AG04450 (cell line): ENCODE results near the gene TFAP2B. TPM values are rescaled to one million over a fixed set of nuclear protein-coding genes. Genes with fewer than 3 reads are reported as not detected.

Experiments
- CTCF ChIA-PET: fragments of 300-600, 350-600 bp; formaldehyde crosslinking; extraction: SDS; loops from one replicate; lab custom pipeline; 2022; ENCODE audit warnings: antibody characterized with exemption, inconsistent platforms; lab: Charles Lee
- POLR2A ChIA-PET: fragments of 350-600 bp; formaldehyde crosslinking; extraction: SDS; loops from one replicate; lab custom pipeline; 2021; ENCODE audit warnings: antibody characterized with exemption, inconsistent platforms; lab: Yijun Ruan, JAX
- DNase-seq: peaks from one replicate; pipeline ENCODE4 v3.0.0-alpha.2; 2011; ENCODE audit warnings: low read depth, low spot score
- H3K27ac ChIP-seq: one replicate; pipeline ENCODE4 v1.5.1; 2012; ENCODE audit warnings: low read depth, low read length, control low read depth
- H3K27me3 ChIP-seq: one replicate; pipeline ENCODE4 v1.6.0; 2012; ENCODE audit warnings: low read length; ENCODE audit not compliant: control insufficient read depth, insufficient read depth
- H3K4me3 ChIP-seq: 2 replicates; pipeline ENCODE4 v1.5.1; 2011; ENCODE audit warnings: mild to moderate bottlenecking, low read depth, low read length, control low read depth
- H3K9me3 ChIP-seq: 2 replicates; pipeline ENCODE4 v1.5.1; 2012; ENCODE audit warnings: low read length; ENCODE audit not compliant: control insufficient read depth, insufficient read depth
- polyA plus RNA-seq: library from polyadenylated mRNA; depleted of rRNA; stranded (reverse); fragments of >200 nt; gene quantifications from 2 replicates; pipeline ENCODE4 v1.2.3, GENCODE V29; 2011
- TF ChIP-seq, protein P1 (sequence below): IDR thresholded peaks from 2 replicates; pipeline ENCODE4 v1.5.1; 2011; ENCODE audit warnings: low read depth, low read length, control low read depth, inconsistent platforms

TFAP2B gene
- polyA plus RNA-seq, 1 experiment, result not detected

GRCh38 chr6:50821441-50822077 lies 2.9 kb downstream of the TFAP2B start:
- DNase-seq, result no peak
- Histone ChIP-seq H3K4me3 (no peak overlapping the region), H3K27me3 (peaks cover 59% of the 10 kb centered on the region), H3K9me3 (no peaks in the 10 kb centered on the region; the same call in 1 of the 2 replicates), H3K27ac (no peak overlapping the region)
- TF ChIP-seq, protein P1, sequence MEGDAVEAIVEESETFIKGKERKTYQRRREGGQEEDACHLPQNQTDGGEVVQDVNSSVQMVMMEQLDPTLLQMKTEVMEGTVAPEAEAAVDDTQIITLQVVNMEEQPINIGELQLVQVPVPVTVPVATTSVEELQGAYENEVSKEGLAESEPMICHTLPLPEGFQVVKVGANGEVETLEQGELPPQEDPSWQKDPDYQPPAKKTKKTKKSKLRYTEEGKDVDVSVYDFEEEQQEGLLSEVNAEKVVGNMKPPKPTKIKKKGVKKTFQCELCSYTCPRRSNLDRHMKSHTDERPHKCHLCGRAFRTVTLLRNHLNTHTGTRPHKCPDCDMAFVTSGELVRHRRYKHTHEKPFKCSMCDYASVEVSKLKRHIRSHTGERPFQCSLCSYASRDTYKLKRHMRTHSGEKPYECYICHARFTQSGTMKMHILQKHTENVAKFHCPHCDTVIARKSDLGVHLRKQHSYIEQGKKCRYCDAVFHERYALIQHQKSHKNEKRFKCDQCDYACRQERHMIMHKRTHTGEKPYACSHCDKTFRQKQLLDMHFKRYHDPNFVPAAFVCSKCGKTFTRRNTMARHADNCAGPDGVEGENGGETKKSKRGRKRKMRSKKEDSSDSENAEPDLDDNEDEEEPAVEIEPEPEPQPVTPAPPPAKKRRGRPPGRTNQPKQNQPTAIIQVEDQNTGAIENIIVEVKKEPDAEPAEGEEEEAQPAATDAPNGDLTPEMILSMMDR, result no peak
- ChIA-PET POLR2A (no interaction called here), CTCF (interaction anchor here (0.6 kb wide), 1 partner anchor 677 kb away, joined by 3 read pairs; no protein-coding TSS in a partner anchor)

DNA sequence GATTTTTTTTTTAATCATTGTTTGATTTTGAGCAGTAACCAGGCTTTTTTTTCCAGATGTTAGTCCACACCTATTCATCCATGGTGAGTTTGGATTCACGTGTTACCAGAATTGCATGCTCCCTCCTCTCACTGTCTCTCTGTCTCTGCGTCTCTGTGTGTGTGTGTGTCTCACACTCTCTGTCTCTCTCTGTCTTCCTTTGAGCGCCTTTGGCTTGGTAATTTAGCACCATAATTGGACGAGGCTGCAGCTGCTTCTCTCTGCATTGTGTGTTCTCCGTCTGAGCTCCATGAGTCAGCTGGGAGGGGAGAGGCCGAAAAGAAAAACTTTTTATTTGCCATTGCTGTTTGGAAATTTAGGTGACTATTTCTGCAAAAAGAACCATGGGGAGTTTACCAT lies 3.4 kb downstream of the TFAP2B start:
- no peaks in the 10 kb centered on the region; the same call in 1 of the 2 replicates for H3K9me3 ChIP-seq
- CTCF ChIA-PET, result interaction anchor here (0.6 kb wide), 1 partner anchor 677 kb away, joined by 3 read pairs; no protein-coding TSS in a partner anchor
- H3K27me3 ChIP-seq, result peaks cover 59% of the 10 kb centered on the region
- POLR2A ChIA-PET, result no interaction called here
- no peak for DNase-seq
- TF ChIP-seq, protein P1, result no peak
- H3K27ac ChIP-seq, result no peak overlapping the region
- no peak overlapping the region for H3K4me3 ChIP-seq

DNA sequence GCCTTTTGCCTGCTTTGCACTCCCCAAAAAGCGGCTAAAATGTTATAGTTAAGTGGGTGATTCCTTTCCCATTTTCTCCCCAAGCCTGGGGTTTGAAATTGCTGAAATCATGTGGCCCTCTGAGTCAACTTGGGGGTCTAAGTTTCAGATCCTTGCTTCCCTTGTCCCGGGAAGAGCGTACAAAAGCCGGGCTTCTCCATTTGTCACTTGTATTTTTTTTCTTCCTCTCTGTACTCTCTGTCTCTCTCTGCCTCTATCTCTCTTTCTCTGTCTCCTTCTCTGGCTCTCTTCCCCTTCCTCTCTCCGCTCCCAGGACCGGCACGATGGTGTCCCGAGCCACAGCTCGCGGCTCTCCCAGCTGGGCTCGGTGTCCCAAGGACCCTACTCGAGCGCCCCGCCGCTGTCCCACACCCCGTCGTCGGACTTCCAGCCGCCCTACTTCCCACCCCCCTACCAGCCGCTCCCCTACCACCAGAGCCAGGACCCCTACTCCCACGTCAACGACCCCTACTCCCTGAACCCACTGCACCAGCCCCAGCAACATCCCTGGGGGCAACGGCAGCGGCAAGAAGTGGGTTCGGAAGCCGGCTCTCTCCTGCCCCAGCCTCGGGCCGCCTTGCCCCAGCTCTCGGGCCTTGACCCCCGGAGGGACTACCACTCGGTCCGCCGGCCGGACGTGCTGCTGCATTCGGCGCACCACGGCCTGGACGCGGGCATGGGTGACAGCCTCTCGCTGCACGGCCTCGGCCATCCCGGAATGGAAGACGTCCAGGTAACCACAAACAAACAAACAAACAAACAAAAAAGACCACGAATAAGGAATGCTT lies 4.6 kb downstream of the TFAP2B start:
- CTCF ChIA-PET, result no interaction called here
- no peak overlapping the region for H3K27ac ChIP-seq
- TF ChIP-seq, protein P1, result no peak
- no peak for DNase-seq
- POLR2A ChIA-PET, result no interaction called here
- H3K27me3 ChIP-seq, result peaks cover 56% of the 10 kb centered on the region
- no peak overlapping the region for H3K4me3 ChIP-seq
- H3K9me3 ChIP-seq, result no peaks in the 10 kb centered on the region; the same call in 1 of the 2 replicates

DNA sequence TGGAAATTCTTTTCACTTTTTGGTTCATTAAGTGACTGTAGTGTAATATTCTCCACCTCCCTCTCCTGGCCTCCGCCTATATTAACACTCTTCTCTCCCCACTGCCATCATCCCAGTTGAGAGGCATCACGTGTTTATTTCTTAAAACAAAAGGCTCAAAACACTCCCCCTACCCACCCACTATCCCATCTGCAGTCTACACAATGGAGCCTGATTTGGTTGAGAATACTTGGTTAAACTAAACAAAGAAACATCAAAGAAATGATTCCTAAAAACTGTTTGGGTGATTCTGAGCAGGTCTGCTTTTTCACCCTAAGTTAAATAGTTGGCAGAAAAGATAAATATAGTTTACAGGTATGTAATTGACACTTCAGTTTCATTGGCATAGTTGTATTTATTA lies 5.9 kb downstream of the TFAP2B start:
- H3K9me3 ChIP-seq, result no peaks in the 10 kb centered on the region; the same call in 1 of the 2 replicates
- no peak overlapping the region for H3K4me3 ChIP-seq
- TF ChIP-seq, protein P1, result no peak
- ChIA-PET POLR2A (no interaction called here), CTCF (interaction anchor here (0.7 kb wide), 1 partner anchor 449 kb away, joined by 4 read pairs; no protein-coding TSS in a partner anchor)
- no peak overlapping the region for H3K27ac ChIP-seq
- H3K27me3 ChIP-seq, result peaks cover 50% of the 10 kb centered on the region
- DNase-seq, result no peak
